ENCODE measurements around the gene NPR3.

The NPR3 gene

GRCh38 chr5:32805971-32806638 lies 95.0 kb downstream of the NPR3 start:
- no peaks in the 10 kb centered on the region for H3K36me3 ChIP-seq (ENCODE audit: insufficient read depth, low read length)
- H2AFZ ChIP-seq (ENCODE audit: low read length, unreplicated experiment): peak overlapping the region; percentile 38
- no peaks in the 10 kb centered on the region for H3K27me3 ChIP-seq (ENCODE audit: insufficient read depth, low read length)
- no peaks in the 10 kb centered on the region for H3K79me2 ChIP-seq (ENCODE audit: control insufficient read depth, insufficient read depth, low read length, unreplicated experiment)
- peaks cover 28% of the 10 kb centered on the region for H3K4me1 ChIP-seq (ENCODE audit: control insufficient read depth, insufficient read depth, low read length, unreplicated experiment)
- peak overlapping the region; percentile 49 for H3K4me3 ChIP-seq (ENCODE audit: low read depth, low read length)
- H3K27ac ChIP-seq (ENCODE audit: low read depth, low read length): peak overlapping the region; percentile 96

- Histone ChIP-seq H3K4me1 (ENCODE audit: control insufficient read depth, insufficient read depth, low read length, unreplicated experiment) (peaks cover 37% of the 10 kb centered on the region), H3K79me2 (ENCODE audit: control insufficient read depth, insufficient read depth, low read length, unreplicated experiment) (no peaks in the 10 kb centered on the region), H2AFZ (ENCODE audit: low read length, unreplicated experiment) (no peak overlapping the region), H3K36me3 (ENCODE audit: insufficient read depth, low read length) (no peaks in the 10 kb centered on the region), H3K27ac (ENCODE audit: low read depth, low read length) (no peak overlapping the region), H3K27me3 (ENCODE audit: insufficient read depth, low read length) (no peaks in the 10 kb centered on the region), H3K4me3 (ENCODE audit: low read depth, low read length) (no peak overlapping the region)
These were observed 97.7 kb downstream of the NPR3 start for GRCh38 chr5:32808783-32809182.

GRCh38 chr5:32810804-32811203 lies 99.7 kb downstream of the NPR3 start:
- Histone ChIP-seq H3K4me1 (ENCODE audit: control insufficient read depth, insufficient read depth, low read length, unreplicated experiment) (peaks cover 48% of the 10 kb centered on the region), H3K27ac (ENCODE audit: low read depth, low read length) (peak overlapping the region; percentile 61), H3K27me3 (ENCODE audit: insufficient read depth, low read length) (no peaks in the 10 kb centered on the region), H3K36me3 (ENCODE audit: insufficient read depth, low read length) (no peaks in the 10 kb centered on the region), H3K4me3 (ENCODE audit: low read depth, low read length) (no peak overlapping the region), H3K79me2 (ENCODE audit: control insufficient read depth, insufficient read depth, low read length, unreplicated experiment) (no peaks in the 10 kb centered on the region), H2AFZ (ENCODE audit: low read length, unreplicated experiment) (no peak overlapping the region)

GRCh38 chr5:32812399-32812798 lies 101.3 kb downstream of the NPR3 start:
- H2AFZ ChIP-seq (ENCODE audit: low read length, unreplicated experiment): no peak overlapping the region
- no peak overlapping the region for H3K4me3 ChIP-seq (ENCODE audit: low read depth, low read length)
- no peaks in the 10 kb centered on the region for H3K36me3 ChIP-seq (ENCODE audit: insufficient read depth, low read length)
- peaks cover 40% of the 10 kb centered on the region for H3K4me1 ChIP-seq (ENCODE audit: control insufficient read depth, insufficient read depth, low read length, unreplicated experiment)
- no peaks in the 10 kb centered on the region for H3K27me3 ChIP-seq (ENCODE audit: insufficient read depth, low read length)
- no peak overlapping the region for H3K27ac ChIP-seq (ENCODE audit: low read depth, low read length)
- H3K79me2 ChIP-seq (ENCODE audit: control insufficient read depth, insufficient read depth, low read length, unreplicated experiment): no peaks in the 10 kb centered on the region

GRCh38 chr5:32814141-32814540 lies 103.0 kb downstream of the NPR3 start:
- no peaks in the 10 kb centered on the region for H3K27me3 ChIP-seq (ENCODE audit: insufficient read depth, low read length)
- H3K79me2 ChIP-seq (ENCODE audit: control insufficient read depth, insufficient read depth, low read length, unreplicated experiment): no peaks in the 10 kb centered on the region
- H3K27ac ChIP-seq (ENCODE audit: low read depth, low read length): peak overlapping the region; percentile 72
- H2AFZ ChIP-seq (ENCODE audit: low read length, unreplicated experiment): no peak overlapping the region
- peak overlapping the region; percentile 51; the same call in 1 of the 2 replicates for H3K4me3 ChIP-seq (ENCODE audit: low read depth, low read length)
- H3K36me3 ChIP-seq (ENCODE audit: insufficient read depth, low read length): no peaks in the 10 kb centered on the region
- peaks cover 40% of the 10 kb centered on the region for H3K4me1 ChIP-seq (ENCODE audit: control insufficient read depth, insufficient read depth, low read length, unreplicated experiment)

GRCh38 chr5:32814620-32815019 lies 103.5 kb downstream of the NPR3 start:
- no peak overlapping the region for H2AFZ ChIP-seq (ENCODE audit: low read length, unreplicated experiment)
- no peaks in the 10 kb centered on the region for H3K27me3 ChIP-seq (ENCODE audit: insufficient read depth, low read length)
- peak overlapping the region; percentile 51; the same call in 1 of the 2 replicates for H3K4me3 ChIP-seq (ENCODE audit: low read depth, low read length)
- no peaks in the 10 kb centered on the region for H3K36me3 ChIP-seq (ENCODE audit: insufficient read depth, low read length)
- H3K4me1 ChIP-seq (ENCODE audit: control insufficient read depth, insufficient read depth, low read length, unreplicated experiment): peaks cover 37% of the 10 kb centered on the region
- H3K79me2 ChIP-seq (ENCODE audit: control insufficient read depth, insufficient read depth, low read length, unreplicated experiment): no peaks in the 10 kb centered on the region
- H3K27ac ChIP-seq (ENCODE audit: low read depth, low read length): peak overlapping the region; percentile 72

GRCh38 chr5:32827981-32828380 lies 116.9 kb downstream of the NPR3 start:
- Histone ChIP-seq H2AFZ (ENCODE audit: low read length, unreplicated experiment) (no peak overlapping the region), H3K4me1 (ENCODE audit: control insufficient read depth, insufficient read depth, low read length, unreplicated experiment) (peaks cover 28% of the 10 kb centered on the region), H3K79me2 (ENCODE audit: control insufficient read depth, insufficient read depth, low read length, unreplicated experiment) (no peaks in the 10 kb centered on the region), H3K27ac (ENCODE audit: low read depth, low read length) (peak overlapping the region; percentile 65), H3K4me3 (ENCODE audit: low read depth, low read length) (0 out of 2 replicates have a peak overlapping the region, but pooled peaks have one; percentile 12), H3K36me3 (ENCODE audit: insufficient read depth, low read length) (no peaks in the 10 kb centered on the region), H3K27me3 (ENCODE audit: insufficient read depth, low read length) (no peaks in the 10 kb centered on the region)

GRCh38 chr5:32828492-32828891 lies 117.4 kb downstream of the NPR3 start:
- no peak overlapping the region for H3K4me3 ChIP-seq (ENCODE audit: low read depth, low read length)
- no peaks in the 10 kb centered on the region for H3K79me2 ChIP-seq (ENCODE audit: control insufficient read depth, insufficient read depth, low read length, unreplicated experiment)
- peaks cover 28% of the 10 kb centered on the region for H3K4me1 ChIP-seq (ENCODE audit: control insufficient read depth, insufficient read depth, low read length, unreplicated experiment)
- H3K27ac ChIP-seq (ENCODE audit: low read depth, low read length): peak overlapping the region; percentile 65
- no peaks in the 10 kb centered on the region for H3K36me3 ChIP-seq (ENCODE audit: insufficient read depth, low read length)
- H2AFZ ChIP-seq (ENCODE audit: low read length, unreplicated experiment): peak overlapping the region; percentile 5
- no peaks in the 10 kb centered on the region for H3K27me3 ChIP-seq (ENCODE audit: insufficient read depth, low read length)

GRCh38 chr5:32831624-32832023 lies 120.5 kb downstream of the NPR3 start:
- Histone ChIP-seq H3K4me1 (ENCODE audit: control insufficient read depth, insufficient read depth, low read length, unreplicated experiment) (peaks cover 28% of the 10 kb centered on the region), H3K36me3 (ENCODE audit: insufficient read depth, low read length) (no peaks in the 10 kb centered on the region), H3K4me3 (ENCODE audit: low read depth, low read length) (no peak overlapping the region), H3K27ac (ENCODE audit: low read depth, low read length) (no peak overlapping the region), H3K79me2 (ENCODE audit: control insufficient read depth, insufficient read depth, low read length, unreplicated experiment) (no peaks in the 10 kb centered on the region), H3K27me3 (ENCODE audit: insufficient read depth, low read length) (no peaks in the 10 kb centered on the region), H2AFZ (ENCODE audit: low read length, unreplicated experiment) (no peak overlapping the region)

- H3K4me1 ChIP-seq (ENCODE audit: control insufficient read depth, insufficient read depth, low read length, unreplicated experiment): peaks cover 32% of the 10 kb centered on the region
- no peak overlapping the region for H2AFZ ChIP-seq (ENCODE audit: low read length, unreplicated experiment)
- no peaks in the 10 kb centered on the region for H3K27me3 ChIP-seq (ENCODE audit: insufficient read depth, low read length)
- H3K4me3 ChIP-seq (ENCODE audit: low read depth, low read length): no peak overlapping the region
- no peaks in the 10 kb centered on the region for H3K79me2 ChIP-seq (ENCODE audit: control insufficient read depth, insufficient read depth, low read length, unreplicated experiment)
- no peaks in the 10 kb centered on the region for H3K36me3 ChIP-seq (ENCODE audit: insufficient read depth, low read length)
- H3K27ac ChIP-seq (ENCODE audit: low read depth, low read length): no peak overlapping the region
These were observed 122.0 kb downstream of the NPR3 start for GRCh38 chr5:32833127-32833526.

- Histone ChIP-seq H3K36me3 (ENCODE audit: insufficient read depth, low read length) (no peaks in the 10 kb centered on the region), H3K27me3 (ENCODE audit: insufficient read depth, low read length) (no peaks in the 10 kb centered on the region), H2AFZ (ENCODE audit: low read length, unreplicated experiment) (no peak overlapping the region), H3K4me1 (ENCODE audit: control insufficient read depth, insufficient read depth, low read length, unreplicated experiment) (peaks cover 31% of the 10 kb centered on the region), H3K79me2 (ENCODE audit: control insufficient read depth, insufficient read depth, low read length, unreplicated experiment) (no peaks in the 10 kb centered on the region), H3K4me3 (ENCODE audit: low read depth, low read length) (no peak overlapping the region), H3K27ac (ENCODE audit: low read depth, low read length) (no peak overlapping the region)
These were observed 122.5 kb downstream of the NPR3 start for GRCh38 chr5:32833663-32834062.
